Activated T-helper 1 cell treated with anti-CD3 and anti-CD28 coated beads, Interleukin-12 subunit alpha, Interleukin-12 subunit beta, Interleukin-2, Interleukin-4 antibody, amounts not matched to agents 30 ng/mL and 10 ng/mL and 1 ng/mL, durations not matched to agents 14 hours and 24 hours and 36 hours (primary cell): ENCODE results near the gene FBXL13. TPM values are rescaled to one million over a fixed set of nuclear protein-coding genes. Genes with fewer than 3 reads are reported as not detected.
"Not testable (repeated sequence)": the region's sequence is repeated elsewhere in the genome, so short reads cannot be mapped to it uniquely, and the experiment has no call there.

ENCODE experiments used
- DNase-seq: peaks from one replicate; pipeline ENCODE4 v3.0.0; 2021; ENCODE audit warnings: low spot score
- H3K27ac Mint-ChIP-seq: one replicate; pipeline ENCODE4 v1.8.0; 2021; ENCODE audit warnings: mild to moderate bottlenecking, mixed read lengths
- H3K27me3 Mint-ChIP-seq: one replicate; pipeline ENCODE4 v1.8.0; 2022; ENCODE audit warnings: mild to moderate bottlenecking, moderate library complexity, mixed read lengths; ENCODE audit not compliant: insufficient read depth
- H3K36me3 Mint-ChIP-seq: one replicate; pipeline ENCODE4 v1.8.0; 2021; ENCODE audit warnings: low read depth, mixed read lengths
- H3K4me1 Mint-ChIP-seq: one replicate; pipeline ENCODE4 v1.8.0; 2021; ENCODE audit warnings: low read depth, mixed read lengths
- H3K4me3 Mint-ChIP-seq: one replicate; pipeline ENCODE4 v1.8.0; 2021; ENCODE audit warnings: mild to moderate bottlenecking, moderate library complexity, mixed read lengths
- H3K9me3 Mint-ChIP-seq: one replicate; pipeline ENCODE4 v1.8.0; 2021; ENCODE audit warnings: mixed read lengths
- intact Hi-C: fragments of 100-400 bp; cut with micrococcal nuclease; formaldehyde crosslinking; loops from one replicate; pipeline ENCODE4 v1.15.1; 2024
- total RNA-seq: library from RNA; stranded (reverse); gene quantifications from 2 replicates; pipeline ENCODE4 v1.2.3, GENCODE V29; 2022

The FBXL13 gene
- total RNA-seq, 1 donor from 2014 or later, result 0.34 TPM

DNA sequence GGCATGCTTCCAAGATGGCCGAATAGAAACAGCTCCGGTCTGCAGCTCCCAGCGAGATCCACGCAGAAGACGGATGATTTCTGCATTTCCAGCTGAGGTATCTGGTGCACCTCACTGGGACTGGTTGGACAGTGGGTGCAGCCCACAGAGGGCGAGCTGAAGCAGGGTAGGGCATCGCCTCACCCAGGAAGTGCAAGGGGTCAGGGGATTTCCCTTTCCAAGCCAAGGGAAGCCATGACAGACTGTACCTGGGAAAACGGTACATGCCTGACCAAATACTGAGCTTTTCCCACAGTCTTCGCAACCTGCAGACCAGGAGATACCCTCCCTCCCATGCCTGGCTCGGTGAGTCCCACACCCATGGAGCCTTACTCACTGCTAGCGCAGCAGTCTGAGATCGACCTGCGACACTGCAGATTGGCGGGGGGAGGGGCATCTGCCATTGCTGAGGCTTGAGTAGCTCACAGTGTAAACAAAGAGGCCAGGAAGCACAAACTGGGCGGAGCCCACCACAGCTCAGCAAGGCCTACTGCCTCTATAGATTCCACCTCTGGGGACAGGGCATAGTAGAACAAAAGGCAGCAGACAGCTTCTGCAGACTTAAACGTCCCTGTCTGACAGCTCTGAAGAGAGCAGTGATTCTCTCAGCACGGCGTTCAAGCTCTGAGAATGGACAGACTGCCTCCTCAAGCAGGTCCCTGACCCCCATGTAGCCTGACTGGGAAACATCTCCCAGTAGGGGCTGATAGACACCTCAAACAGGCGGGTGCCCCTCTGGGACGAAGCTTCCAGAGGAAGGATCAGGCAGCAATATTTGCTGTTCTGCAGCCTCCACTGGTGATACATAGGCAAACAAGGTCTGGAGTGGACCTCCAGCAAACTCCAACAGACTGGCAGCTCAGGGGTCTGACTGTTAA, 36.5 kb downstream of the FBXL13 start:
- DNase-seq, H3K4me1 Mint-ChIP-seq, H3K27me3 Mint-ChIP-seq, H3K27ac Mint-ChIP-seq, H3K4me3 Mint-ChIP-seq, intact Hi-C loops, H3K36me3 Mint-ChIP-seq, H3K9me3 Mint-ChIP-seq: not testable (repeated sequence)

DNA sequence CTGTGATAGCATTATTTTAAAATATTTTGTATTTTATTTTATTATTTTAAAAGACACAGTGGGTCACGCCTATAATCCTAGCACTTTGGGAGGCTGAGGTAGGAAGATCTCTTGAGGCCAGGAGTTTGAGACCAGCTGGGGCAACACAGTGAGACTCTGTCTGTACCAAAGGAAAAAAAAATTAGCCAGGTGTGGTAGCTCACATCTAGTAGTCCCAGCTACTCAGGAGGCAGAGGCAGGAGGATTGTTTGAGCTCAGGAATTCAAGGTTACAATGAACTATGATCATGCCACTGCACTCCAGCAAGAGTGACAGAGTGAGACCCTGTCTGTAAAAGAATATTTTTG, 37.1 kb downstream of the FBXL13 start:
- no peak overlapping the region for H3K27ac Mint-ChIP-seq
- no peaks in the 10 kb centered on the region for H3K4me1 Mint-ChIP-seq
- H3K4me3 Mint-ChIP-seq, result no peak overlapping the region
- H3K36me3 Mint-ChIP-seq, result no peaks in the 10 kb centered on the region
- DNase-seq, result no peak
- no peaks in the 10 kb centered on the region for H3K9me3 Mint-ChIP-seq
- H3K27me3 Mint-ChIP-seq, result peaks cover 6% of the 10 kb centered on the region
- intact Hi-C loops, result no loop called here

DNA sequence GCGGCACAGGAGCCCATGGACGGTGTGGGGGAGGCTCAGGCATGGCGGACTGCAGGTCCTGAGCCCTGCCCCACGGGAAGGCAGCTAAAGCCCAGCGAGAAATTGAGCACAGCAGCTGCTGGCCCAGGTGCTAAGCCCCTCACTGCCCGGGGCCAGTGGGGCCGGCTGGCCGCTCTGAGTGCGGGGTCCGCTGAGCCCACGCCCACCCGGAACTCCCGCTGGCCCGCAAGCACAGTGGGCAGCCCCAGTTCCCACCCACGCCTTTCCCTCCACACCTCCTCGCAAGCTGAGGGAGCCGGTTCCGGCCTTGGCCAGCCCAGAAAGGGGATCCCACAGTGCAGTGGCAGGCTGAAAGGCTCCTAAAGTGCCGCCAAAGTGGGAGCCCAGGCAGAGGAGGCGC, 40.3 kb downstream of the FBXL13 start:
- H3K36me3 Mint-ChIP-seq, H3K27me3 Mint-ChIP-seq, H3K9me3 Mint-ChIP-seq, intact Hi-C loops, H3K27ac Mint-ChIP-seq, DNase-seq, H3K4me3 Mint-ChIP-seq, H3K4me1 Mint-ChIP-seq: not testable (repeated sequence)

DNA sequence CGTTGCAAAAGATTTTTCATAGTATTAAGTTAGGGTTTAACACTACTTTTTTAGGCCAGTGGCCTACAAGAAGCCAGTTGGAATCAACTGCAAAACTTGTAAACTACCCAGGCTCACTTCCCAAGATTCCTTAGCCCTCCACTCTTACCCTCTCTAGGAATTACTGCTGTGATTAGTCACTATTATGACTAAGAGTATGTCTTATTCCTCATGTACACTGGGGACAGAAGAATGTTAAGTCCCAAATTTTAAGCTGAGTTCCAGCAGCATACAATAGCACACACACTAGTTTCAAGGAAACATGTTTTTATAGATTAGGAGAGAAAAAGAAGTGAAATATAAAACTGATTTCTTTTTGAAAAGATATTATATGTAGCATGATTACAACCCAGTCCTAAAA, 42.8 kb downstream of the FBXL13 start:
- H3K4me1 Mint-ChIP-seq, result no peaks in the 10 kb centered on the region
- no peaks in the 10 kb centered on the region for H3K9me3 Mint-ChIP-seq
- peaks cover 2% of the 10 kb centered on the region for H3K27me3 Mint-ChIP-seq
- H3K27ac Mint-ChIP-seq, result no peak overlapping the region
- intact Hi-C loops, result no loop called here
- no peak for DNase-seq
- H3K4me3 Mint-ChIP-seq, result no peak overlapping the region
- no peaks in the 10 kb centered on the region for H3K36me3 Mint-ChIP-seq

DNA sequence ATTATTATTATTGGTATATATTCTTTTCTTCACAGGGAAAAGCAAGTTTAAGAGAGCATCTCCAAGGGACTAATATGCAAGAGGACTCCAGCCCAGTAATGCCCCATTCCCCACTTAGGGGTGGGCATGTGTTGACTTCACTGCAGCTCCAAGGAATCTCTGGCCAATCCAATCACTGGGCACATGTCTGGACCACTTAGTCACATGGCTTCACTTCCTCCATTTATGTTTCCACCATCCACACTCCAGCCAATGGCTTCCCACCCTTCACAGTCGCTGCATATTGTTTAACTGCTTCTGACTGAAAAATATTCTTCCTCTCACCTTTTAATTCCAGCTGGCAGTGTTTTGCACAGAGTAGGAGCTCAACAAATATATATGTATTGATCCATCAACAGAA, 43.6 kb downstream of the FBXL13 start:
- Mint-ChIP-seq H3K9me3 (no peaks in the 10 kb centered on the region), H3K27ac (no peak overlapping the region), H3K4me1 (no peaks in the 10 kb centered on the region), H3K4me3 (no peak overlapping the region), H3K27me3 (peaks cover 2% of the 10 kb centered on the region), H3K36me3 (no peaks in the 10 kb centered on the region)
- DNase-seq, result no peak
- intact Hi-C loops, result no loop called here

DNA sequence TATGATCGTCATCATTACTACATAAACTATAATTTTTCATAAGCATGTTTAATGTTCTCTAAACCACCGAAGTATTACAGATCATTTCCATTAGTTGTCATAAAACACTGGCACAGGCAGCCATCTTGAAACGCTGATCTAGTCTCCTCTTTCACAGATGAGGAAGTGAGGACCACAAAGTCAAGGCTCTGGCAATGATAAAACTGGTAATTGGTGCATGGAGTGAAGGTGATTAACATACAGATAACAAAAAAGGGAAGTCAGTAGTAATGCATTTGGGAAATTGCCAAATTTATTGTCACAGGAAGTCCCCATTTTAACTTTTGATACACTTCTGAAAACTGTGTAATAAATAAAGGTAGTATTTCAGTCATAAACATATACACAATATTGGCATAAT, 49.3 kb downstream of the FBXL13 start:
- H3K27ac Mint-ChIP-seq, result no peak overlapping the region
- no peaks in the 10 kb centered on the region for H3K4me1 Mint-ChIP-seq
- intact Hi-C loops, result no loop called here
- H3K4me3 Mint-ChIP-seq, result no peak overlapping the region
- no peaks in the 10 kb centered on the region for H3K27me3 Mint-ChIP-seq
- no peak for DNase-seq
- peaks cover 10% of the 10 kb centered on the region for H3K9me3 Mint-ChIP-seq
- no peaks in the 10 kb centered on the region for H3K36me3 Mint-ChIP-seq

DNA sequence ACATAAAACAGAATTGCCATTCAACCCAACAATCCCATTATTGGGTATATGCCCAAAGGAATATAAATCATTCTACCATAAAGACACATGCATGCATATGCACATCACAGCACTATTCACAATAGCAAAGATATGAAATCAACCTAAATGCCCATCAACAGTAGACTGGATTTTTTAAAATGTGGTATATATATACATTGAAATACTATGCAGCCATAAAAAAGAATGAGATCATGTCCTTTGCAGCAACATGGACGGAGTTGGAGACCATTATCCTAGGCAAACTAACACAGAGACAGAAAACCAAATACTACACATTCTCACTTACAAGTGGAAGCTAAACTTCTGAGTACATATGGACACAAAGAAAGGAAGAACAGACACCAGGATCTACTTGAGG, 51.0 kb downstream of the FBXL13 start:
- H3K36me3 Mint-ChIP-seq, H3K4me3 Mint-ChIP-seq, H3K27ac Mint-ChIP-seq, intact Hi-C loops, H3K4me1 Mint-ChIP-seq, DNase-seq, H3K27me3 Mint-ChIP-seq: not testable (repeated sequence)
- H3K9me3 Mint-ChIP-seq, result peaks cover 21% of the 10 kb centered on the region

DNA sequence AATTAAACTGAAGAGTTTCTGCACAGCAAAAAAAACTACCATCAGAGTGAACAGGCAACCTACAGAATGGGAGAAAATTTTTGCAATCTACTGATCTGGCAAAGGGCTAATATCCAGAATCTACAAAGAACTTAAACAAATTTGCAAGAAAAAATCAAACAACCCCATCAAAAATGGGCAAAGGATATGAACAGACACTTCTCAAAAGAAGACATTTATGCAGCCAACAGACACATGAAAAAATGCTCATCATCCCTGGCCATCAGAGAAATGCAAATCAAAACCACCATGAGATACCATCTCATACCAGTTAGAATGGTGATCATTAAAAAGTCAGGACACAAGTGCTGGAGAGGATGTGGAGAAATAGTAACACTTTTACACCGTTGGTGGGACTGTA, 53.1 kb downstream of the FBXL13 start:
- H3K4me3 Mint-ChIP-seq, H3K4me1 Mint-ChIP-seq, H3K27ac Mint-ChIP-seq, H3K36me3 Mint-ChIP-seq, DNase-seq, intact Hi-C loops, H3K27me3 Mint-ChIP-seq: not testable (repeated sequence)
- peaks cover 21% of the 10 kb centered on the region for H3K9me3 Mint-ChIP-seq

DNA sequence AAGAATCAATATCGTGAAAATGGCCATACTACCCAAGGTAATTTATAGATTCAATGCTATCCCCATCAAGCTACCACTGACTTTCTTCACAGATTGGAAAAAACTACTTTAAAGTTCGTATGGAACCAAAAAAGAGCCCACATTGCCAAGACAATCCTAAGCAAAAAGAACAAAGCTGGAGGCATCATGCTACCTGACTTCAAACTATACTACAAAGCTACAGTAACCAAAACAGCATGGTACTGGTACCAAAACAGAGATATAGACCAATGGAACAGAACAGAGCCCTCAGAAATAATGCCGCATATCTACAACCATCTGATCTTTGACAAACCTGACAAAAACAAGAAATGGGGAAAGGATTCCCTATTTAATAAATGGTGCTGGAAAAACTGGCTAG, 53.7 kb downstream of the FBXL13 start:
- H3K36me3 Mint-ChIP-seq, H3K4me1 Mint-ChIP-seq, DNase-seq, intact Hi-C loops, H3K27me3 Mint-ChIP-seq, H3K27ac Mint-ChIP-seq, H3K4me3 Mint-ChIP-seq: not testable (repeated sequence)
- peaks cover 21% of the 10 kb centered on the region for H3K9me3 Mint-ChIP-seq

DNA sequence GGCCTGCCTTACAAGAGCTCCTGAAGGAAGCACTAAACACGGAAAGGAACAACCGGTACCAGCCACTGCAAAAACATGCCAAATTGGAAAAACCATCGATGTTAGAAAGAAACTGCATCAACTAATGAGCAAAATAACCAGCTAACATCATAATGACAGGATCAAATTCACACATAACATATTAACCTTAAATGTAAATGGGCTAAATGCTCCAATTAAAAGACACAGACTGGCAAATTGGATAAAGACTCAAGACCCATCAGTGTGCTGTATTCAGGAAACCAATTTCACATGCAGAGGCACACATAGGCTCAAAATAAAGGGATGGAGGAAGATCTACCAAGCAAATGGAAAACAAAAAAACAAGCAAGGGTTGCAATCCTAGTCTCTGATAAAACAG, 56.3 kb downstream of the FBXL13 start:
- peaks cover 21% of the 10 kb centered on the region for H3K9me3 Mint-ChIP-seq
- H3K27ac Mint-ChIP-seq, DNase-seq, H3K27me3 Mint-ChIP-seq, H3K4me3 Mint-ChIP-seq, H3K4me1 Mint-ChIP-seq, H3K36me3 Mint-ChIP-seq, intact Hi-C loops: not testable (repeated sequence)

DNA sequence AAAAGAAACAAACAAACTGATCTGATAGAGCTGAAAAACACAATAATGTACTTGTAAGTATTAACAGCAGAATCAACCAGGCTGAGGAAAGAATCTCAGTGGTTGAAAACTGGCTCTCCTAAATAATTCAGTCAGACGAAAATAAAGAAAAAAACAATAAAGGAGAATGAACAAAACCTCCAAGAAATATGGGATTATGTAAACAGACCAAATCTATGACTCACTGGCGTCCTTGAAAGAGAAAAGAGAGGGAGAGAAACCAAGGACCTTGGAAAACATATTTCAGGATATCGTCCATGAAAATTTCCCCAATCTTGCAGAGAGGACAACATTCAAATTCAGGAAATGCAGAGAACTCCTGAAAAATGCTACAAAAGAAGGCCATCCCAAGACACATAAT, 62.9 kb downstream of the FBXL13 start:
- Mint-ChIP-seq H3K36me3 (no peaks in the 10 kb centered on the region), H3K4me1 (no peaks in the 10 kb centered on the region), H3K9me3 (no peaks in the 10 kb centered on the region), H3K27ac (no peak overlapping the region), H3K27me3 (peaks cover 3% of the 10 kb centered on the region), H3K4me3 (no peak overlapping the region)
- intact Hi-C loops, result no loop called here
- no peak for DNase-seq

DNA sequence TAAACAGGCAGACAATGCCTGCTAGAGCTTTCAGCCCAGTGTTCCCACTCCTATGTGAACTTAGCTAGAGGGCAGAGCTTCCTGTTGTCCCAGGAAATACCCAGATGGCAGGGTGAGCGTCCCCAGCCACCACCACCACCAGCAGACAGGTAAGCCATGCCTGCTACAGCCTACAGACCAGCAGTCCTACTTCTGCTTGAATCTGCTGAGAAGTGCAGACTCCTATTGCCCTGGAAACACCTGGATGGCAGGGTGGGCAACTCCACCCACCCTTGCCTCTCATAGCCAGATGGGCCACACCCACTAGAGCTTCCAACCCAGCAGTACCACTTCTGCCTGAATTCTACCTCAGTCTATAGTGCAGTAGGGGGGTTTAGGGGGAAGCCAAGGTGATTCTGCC, 64.4 kb downstream of the FBXL13 start:
- Mint-ChIP-seq H3K4me1 (no peaks in the 10 kb centered on the region), H3K27ac (no peak overlapping the region), H3K27me3 (peaks cover 3% of the 10 kb centered on the region), H3K4me3 (no peak overlapping the region), H3K9me3 (no peaks in the 10 kb centered on the region), H3K36me3 (no peaks in the 10 kb centered on the region)
- intact Hi-C loops, result no loop called here
- no peak for DNase-seq

DNA sequence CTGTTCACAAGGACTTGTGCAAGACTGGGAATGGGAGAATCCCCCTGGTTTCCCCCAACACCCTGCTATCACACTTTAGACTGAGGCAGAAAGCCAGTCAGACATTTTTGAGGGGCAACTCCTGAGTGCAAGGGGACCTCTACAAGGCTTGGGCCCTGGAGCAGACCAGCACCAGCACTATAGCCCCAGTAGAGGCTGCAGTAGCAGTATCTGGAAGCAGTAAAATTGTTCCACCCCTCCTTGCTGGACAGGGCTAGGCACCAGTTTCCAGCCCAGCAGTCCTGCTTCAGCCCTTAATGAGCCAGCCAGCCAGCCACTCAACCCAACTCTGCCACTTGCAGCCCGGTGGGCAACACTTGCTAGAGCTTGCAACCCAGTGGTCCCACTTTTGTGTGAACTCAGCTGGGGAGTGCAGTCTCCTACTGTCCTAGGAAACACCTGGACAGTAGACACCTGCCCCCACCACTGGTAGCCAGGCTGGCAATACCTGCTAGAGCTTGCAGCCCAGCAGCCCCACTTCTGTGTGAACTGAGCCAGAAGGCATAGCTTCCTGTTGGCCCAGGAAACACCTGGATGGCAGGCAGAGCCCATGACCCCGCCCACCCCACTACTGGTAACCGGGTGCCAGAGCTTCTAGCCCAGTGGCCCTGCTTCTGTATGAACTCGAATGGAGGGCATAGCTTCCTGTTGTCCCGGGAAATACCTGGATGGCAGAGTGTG, 65.0 kb downstream of the FBXL13 start:
- no peaks in the 10 kb centered on the region for H3K9me3 Mint-ChIP-seq

More for the DNA sequence above, 65.0 kb downstream of the FBXL13 start:
- Mint-ChIP-seq H3K36me3 (no peaks in the 10 kb centered on the region), H3K4me1 (no peaks in the 10 kb centered on the region), H3K27me3 (peaks cover 3% of the 10 kb centered on the region), H3K4me3 (no peak overlapping the region), H3K27ac (no peak overlapping the region)
- no peak for DNase-seq
- intact Hi-C loops, result no loop called here
